HUDEP-2 (cell line): Measurements from ENCODE around the gene C6orf58.
A peak's percentile ranks its signal among the peaks of the same experiment; 100 is the strongest.
"Not testable (repeated sequence)": the region's sequence is repeated elsewhere in the genome, so short reads cannot be mapped to it uniquely, and the experiment has no call there.

ENCODE experiments used
- DNase-seq, 76 experiments: peaks; one replicate each; lab custom pipeline; 2025; ENCODE audit not compliant: unreplicated experiment in 76 of 76; lab: John Stamatoyannopoulos, UW

Gene C6orf58

GRCh38 chr6:127589135-127589534, 12.2 kb downstream of the C6orf58 start:
- DNase-seq: no peak

GRCh38 chr6:127590344-127590743, 13.4 kb downstream of the C6orf58 start:
- DNase-seq: no peak

GRCh38 chr6:127592964-127593363, 16.0 kb downstream of the C6orf58 start:
- no peak for DNase-seq

- not testable (repeated sequence) for DNase-seq
Measured at GRCh38 chr6:127593456-127593855, 16.5 kb downstream of the C6orf58 start.

- peak in 1 of 76 experiments; percentile 6 for DNase-seq
Measured at GRCh38 chr6:127606131-127606562, 29.2 kb downstream of the C6orf58 start.

- DNase-seq: no peak
Measured at GRCh38 chr6:127608554-127609270, 31.7 kb downstream of the C6orf58 start.

GRCh38 chr6:127618729-127619128, 41.8 kb downstream of the C6orf58 start:
- no peak for DNase-seq

- DNase-seq: no peak
Measured at GRCh38 chr6:127630800-127631199, 53.8 kb downstream of the C6orf58 start.

GRCh38 chr6:127634178-127634577, 57.2 kb downstream of the C6orf58 start:
- no peak for DNase-seq

GRCh38 chr6:127635091-127635490, 58.1 kb downstream of the C6orf58 start:
- DNase-seq: no peak

GRCh38 chr6:127637830-127638409, 60.9 kb downstream of the C6orf58 start:
- DNase-seq: no peak
